ENCODE measurements around the gene PDHX.
"Not testable (repeated sequence)": the region's sequence is repeated elsewhere in the genome, so short reads cannot be mapped to it uniquely, and the experiment has no call there.

Gene PDHX

DNA sequence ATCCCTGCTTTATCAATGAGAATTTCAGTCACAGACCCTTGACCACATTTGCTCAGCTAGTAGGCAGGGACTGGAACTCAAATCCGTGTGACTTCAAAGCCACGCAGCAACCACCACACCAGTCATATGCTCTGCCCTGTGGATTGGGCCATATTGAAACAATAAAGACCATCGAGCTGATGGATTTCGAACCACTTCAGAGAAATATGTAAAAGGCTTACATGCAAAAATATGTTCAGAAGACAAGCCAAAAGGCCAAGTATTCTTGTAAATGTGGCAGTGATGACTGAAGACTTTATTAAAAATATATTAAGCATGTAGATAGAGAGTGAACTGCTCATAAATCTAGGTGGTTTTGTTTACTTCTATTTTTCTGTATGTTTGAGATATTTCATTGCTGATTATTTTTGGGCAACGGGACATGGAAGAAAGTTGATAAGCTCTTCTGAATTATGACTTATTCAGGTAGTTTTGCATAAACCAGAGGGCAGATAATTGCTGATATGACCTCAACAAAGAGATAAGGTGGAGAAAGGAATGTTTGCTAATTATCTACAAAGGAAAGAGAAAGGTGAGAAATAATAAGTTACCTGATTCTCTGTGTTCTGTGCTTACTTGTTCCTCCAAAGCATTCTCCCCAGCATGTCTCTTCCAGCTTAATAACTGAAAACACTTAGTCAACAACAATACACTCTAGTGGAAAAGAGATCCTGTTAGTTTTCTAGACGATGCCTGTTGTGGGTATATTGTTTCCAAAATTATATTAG lies 99.4 kb downstream of the PDHX start:
- DNase-seq (ENCODE audit: low read depth in 1 of 2, low spot score in 1 of 2): no peak

DNA sequence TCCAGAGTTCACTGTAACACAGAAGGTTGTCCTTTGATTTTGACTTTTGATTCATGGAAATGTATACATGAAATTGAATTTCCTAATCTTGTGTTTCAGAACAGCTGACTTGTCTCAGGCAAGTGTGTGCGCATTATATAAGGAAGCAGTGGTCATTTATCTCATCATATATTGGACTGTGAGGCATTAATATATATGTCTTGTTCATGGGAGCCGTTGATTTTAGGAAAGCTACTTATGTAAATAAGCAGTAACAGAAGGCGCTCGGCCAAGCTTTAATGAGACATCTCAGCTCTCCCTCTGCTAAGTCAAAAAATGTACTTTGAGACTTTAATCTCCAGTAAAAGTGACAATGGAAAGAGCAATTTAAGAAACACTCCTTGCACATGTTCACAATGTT lies 100.5 kb downstream of the PDHX start:
- no peak for DNase-seq (ENCODE audit: low read depth in 1 of 2, low spot score in 1 of 2)

DNA sequence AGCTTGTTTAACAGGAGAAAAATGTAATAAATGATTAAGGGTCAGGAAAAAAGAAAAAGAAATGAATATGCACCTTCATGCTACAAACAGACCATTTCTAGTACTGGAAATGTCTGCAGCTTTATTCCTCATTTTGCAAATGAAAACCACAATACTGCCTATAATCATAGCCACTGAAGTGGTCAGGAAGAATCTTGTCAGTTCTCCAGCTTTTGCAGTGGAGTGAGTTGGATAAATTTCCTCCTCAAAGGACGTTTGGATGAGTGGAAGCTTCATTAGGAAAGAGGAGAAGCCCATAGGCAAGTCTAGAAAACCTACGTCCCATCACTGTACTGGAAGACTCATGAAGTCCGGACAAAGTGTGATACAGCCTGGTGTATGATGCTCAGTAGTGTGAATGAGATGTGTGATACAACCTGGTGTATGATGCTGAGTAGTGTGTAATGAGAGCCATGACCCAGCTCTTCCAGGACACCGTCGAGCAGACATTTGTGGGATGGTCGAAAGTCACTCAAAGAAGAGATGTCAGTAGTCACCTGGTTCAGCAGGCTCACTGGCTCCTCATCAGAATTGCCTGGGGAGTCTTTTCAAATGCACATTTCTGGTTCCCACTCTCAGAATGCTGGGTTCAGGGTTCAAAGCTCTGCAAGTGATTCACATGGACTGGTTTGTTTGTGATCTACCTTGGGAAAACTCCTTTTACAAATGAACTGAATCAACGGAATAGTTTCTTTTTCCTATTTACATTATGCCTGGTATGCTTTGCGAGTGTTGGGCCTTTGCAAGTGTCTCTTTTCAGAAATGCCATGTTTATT lies 101.3 kb downstream of the PDHX start:
- DNase-seq (ENCODE audit: low read depth in 1 of 2, low spot score in 1 of 2): no peak

DNA sequence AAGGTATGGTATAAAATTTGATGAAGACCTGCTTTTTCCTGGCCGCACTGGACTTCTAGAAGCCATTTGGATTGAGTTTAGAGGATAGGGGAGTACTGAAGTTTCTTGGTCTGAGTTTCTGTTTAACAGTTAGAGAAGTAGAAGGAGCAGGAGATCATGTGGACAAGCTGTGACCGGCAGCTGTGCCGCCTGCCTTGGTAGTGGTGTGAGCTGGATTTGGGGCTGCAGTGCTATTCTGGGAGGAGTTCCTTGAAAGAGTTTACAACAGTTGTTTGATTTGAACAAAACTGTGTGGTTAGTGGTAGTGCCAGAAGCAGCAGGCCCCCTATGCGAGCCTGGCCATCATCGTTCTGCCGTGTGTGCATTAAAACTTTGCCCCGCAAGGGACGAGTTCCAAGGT lies 105.2 kb downstream of the PDHX start:
- DNase-seq (ENCODE audit: low read depth in 1 of 2, low spot score in 1 of 2): no peak

DNA sequence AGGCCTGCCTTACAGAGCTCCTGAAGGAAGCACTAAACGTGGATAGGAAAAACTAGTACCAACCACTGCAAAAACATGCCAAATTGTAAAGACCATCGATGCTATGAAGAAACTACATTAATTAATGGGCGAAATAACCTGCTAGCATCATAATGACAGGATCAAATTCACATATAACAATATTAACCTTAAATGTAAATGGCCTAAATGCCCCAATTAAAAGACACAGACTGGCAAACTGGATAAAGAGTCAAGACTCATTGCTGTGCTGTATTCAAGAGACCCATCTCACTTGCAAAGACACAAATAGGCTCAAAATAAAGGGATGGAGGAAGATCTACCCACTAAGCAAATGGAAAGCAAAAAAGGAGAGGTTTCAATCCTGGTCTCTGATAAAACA lies 107.5 kb downstream of the PDHX start:
- DNase-seq (ENCODE audit: low read depth in 1 of 2, low spot score in 1 of 2): not testable (repeated sequence)

DNA sequence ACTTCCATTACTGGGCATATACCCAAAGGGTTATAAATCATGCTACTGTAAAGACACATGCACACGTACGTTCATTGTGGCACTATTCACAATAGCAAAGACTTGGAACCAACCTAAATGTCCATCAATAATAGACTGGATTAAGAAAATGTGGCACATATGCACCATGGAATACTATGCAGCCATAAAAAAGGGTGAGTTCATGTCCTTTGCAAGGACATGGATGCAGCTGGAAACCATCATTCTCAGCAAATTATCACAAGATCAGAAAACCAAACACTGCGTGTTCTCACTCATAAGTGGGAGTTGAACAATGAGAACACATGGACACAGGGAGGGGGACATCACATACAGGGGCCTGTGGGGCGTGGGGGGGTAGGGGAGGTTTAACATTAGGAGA lies 111.6 kb downstream of the PDHX start:
- not testable (repeated sequence) for DNase-seq (ENCODE audit: low read depth in 1 of 2, low spot score in 1 of 2)

DNA sequence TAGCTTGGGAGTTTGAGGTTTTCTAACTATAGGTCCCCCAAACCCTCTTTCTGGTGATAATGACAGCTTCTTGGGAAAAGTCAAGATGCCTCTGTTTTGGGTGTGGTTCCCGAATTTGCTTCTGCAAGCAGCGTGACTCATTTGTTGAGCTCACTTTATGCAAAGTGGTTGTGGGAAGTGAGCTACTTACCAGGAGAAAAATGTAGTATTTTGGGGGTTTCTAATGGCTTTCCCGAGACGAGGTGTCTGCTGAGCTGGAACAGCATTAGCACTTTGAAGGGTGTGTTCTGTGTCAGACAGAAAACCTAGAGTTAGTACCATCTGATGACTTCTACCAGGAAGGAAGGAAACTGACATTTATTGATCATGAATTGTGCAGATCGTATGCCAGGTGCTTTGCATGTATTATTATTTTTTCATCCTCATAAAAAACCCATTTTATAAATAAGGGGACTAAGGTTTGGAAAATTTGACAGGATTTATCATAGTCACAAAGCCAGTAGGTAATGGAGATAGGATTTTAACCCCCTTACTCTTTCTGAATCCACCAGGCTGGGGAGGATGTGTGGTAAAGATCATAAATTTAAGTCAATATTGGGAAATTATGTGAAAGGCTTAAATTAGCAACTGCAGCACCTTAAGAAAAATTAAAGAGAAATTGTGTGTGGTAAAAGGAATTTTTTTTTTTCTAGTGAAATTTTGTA lies 113.7 kb downstream of the PDHX start:
- DNase-seq (ENCODE audit: low read depth in 1 of 2, low spot score in 1 of 2): no peak

DNA sequence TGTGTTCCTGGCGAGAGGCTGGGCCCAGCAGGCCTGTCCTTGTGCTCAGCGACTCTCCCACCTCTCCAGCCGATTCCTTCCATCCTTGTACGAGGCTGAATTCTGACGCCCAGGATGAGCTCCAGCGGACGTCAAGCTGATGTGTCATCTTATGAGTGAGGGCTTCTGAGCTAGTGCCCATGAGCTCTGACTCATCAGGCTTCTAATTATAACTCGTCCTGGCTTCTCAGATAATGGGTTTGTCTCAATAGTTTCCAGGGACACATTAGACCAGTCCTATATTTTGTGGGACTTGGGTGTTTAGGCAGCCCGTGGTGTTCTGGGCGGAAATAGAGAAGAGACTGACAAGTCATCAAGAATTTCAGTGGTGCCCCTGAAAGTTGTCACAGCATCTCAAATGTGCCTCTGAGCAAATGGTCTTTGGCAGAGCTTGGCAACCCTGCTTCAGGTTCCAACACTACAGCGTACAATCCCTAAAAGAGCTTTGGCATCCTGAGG lies 114.3 kb downstream of the PDHX start:
- no peak for DNase-seq (ENCODE audit: low read depth in 1 of 2, low spot score in 1 of 2)

DNA sequence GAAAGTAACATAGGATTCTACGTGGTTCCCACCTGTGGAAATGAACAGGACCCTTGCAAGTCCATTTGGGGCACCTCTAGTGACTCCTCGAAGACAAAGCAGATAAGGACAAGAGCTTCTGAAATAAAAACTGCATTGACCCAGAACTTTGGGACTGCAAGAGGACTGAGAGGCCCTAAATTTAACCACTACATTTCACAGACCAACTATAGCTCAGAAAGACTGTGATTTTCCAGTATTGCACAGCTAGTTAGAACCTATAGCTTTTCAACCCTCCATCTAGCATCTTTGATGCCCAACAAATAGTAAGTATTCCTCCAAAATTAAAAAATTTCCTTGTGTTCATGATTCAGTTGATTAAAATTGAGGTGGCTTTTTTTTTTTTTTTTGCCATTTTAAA lies 114.9 kb downstream of the PDHX start:
- no peak for DNase-seq (ENCODE audit: low read depth in 1 of 2, low spot score in 1 of 2)

DNA sequence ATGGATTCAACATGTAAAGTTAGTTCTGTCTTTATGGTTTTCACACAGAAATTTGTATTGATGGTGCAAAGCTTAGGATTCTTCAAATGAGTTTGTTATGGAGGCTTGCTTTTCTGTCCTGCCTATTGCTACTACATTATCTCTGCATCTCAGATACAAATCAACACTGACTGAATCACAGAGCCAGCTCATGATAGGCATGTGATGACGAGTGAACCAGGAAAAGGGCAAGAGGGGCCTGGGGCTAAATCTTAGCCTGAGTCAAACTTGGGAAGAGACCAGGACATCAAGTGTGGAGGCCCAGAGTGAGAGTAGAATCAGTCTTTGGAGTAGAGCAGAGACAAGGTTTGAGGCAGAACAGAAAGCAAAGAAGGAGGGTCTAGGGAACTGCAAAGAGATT lies 115.4 kb downstream of the PDHX start:
- no peak for DNase-seq (ENCODE audit: low read depth in 1 of 2, low spot score in 1 of 2)

DNA sequence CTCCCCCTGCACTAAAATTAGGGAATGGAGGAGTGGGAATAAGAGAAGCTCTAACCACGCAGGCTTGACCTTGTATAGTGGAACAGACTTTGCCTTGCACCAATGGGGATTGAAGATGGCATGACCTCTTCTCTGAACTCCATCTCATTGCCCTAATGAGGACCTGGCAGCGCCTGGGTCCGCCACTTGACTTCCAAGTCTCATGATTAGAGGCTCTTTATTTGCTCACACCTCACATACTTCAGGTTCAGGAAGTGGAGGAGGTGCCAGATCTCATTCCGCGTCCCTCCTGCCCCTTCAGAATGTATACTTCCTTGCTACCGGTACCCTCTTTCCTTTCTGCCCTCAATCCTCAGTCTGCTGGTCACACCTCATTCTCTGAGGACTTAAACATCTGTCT lies 116.6 kb downstream of the PDHX start:
- DNase-seq (ENCODE audit: low read depth in 1 of 2, low spot score in 1 of 2): no peak

DNA sequence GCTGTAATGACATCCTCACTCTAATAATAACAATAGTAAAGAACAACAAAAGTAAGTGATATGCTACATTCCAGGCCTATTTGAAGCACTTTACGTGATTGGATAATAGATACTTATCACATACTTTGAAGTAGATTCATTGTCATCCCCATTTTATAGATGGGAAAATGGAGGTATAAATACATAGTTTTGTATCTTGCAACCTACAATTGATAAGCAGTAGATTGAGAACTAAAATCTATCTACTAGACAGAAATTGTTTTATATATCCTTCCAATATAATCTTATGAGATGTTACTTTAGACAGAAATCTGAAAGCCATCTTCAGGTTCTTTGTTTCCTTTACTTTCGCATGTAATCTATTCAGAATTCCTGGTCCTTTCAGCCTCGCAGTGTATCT lies 118.0 kb downstream of the PDHX start:
- no peak for DNase-seq (ENCODE audit: low read depth in 1 of 2, low spot score in 1 of 2)

DNA sequence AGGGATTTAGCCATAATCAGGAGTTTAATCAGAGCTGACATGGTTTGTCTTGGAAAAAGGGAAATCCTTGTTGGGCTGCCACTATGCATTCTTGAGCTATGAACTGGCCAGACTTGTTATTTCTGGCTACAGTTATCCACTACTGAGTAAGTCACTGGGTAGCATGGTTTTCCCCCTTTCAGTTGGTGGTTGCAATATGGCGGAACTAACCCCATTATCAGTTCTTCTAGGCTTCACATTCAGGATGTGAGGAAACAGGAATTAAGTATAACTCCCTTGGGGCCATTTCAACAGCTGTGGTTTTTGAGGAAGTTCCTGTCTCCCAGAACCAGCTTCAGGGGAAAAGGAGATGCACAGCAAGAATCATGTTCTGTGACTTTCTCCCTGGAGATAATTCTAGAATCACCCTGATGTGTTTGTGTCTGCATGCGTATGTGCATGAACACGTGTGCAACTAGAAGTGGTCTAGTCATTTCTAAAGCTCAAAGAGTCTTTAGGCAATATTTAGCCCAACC lies 119.5 kb downstream of the PDHX start:
- DNase-seq (ENCODE audit: low read depth in 1 of 2, low spot score in 1 of 2): no peak

DNA sequence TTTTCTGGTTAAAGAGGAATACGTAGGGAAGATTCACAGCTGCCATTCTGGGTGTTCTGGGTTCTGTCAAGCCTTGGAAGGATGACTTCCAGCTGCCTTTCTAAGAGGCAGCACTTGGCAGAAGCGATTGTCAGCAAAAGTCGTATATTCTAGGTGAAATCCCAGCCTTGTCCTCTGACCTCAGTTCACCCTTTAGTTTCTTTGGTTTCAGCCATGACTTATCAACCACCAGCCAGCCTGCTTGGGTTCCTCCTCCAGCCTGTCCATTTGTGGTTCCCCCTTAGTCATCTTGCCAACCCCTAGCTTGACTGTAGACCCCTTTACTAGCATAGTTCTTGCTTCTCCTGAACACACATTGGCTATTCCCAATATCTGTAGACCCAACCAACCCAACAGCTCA lies 120.2 kb downstream of the PDHX start:
- no peak for DNase-seq (ENCODE audit: low read depth in 1 of 2, low spot score in 1 of 2)

DNA sequence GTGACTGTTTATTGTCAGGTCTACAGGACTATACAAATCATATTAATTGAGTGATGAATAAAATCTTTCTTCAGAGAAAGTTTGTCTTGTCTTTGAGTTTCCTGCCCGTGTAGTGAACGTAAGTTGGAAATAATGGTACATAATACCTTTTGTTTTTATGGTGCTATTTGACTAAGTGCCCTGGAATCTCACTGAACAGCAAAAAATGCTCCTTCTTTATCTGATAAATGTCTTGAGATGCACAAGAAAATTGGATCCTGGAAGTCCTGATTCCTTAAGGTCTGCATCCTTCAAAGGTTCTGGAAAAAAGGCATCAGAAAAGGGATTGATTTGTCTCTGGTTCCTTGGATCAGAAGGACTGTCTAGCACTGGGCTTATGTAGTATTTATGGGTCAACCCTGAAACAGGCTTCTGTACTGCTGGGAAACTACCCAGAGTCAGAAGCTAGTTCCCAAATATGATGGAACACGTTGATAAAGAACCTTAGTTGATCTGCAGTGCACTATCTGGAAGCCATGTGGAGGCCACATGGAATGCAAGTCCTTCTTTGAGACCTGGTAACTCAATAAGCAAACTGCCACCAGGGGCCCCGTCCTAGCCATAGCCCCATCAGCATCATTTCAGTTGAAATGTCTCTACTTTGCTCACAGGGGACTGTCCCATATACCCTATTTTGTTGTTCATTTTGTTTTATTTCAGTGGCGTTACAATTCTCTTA lies 122.0 kb downstream of the PDHX start:
- no peak for DNase-seq (ENCODE audit: low read depth in 1 of 2, low spot score in 1 of 2)

DNA sequence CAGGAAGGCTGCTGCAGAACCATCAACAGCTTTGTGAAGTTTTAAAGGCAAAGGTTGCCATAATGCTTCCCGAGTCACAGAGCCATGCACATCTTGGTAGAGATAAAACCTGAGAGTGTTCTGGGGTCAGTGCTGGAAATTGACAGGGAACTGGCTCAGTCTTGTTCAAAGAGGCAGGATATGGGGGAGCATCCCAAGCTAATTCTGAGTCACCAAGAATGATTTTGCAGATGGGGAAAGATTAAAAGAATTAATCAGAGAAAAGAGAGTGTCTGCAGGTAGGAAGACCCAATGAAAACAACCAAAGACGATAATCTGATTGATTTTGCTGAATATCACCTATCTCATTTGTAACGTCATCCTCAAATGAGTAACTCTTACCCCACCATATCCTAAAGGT lies 122.7 kb downstream of the PDHX start:
- DNase-seq (ENCODE audit: low read depth in 1 of 2, low spot score in 1 of 2): no peak

DNA sequence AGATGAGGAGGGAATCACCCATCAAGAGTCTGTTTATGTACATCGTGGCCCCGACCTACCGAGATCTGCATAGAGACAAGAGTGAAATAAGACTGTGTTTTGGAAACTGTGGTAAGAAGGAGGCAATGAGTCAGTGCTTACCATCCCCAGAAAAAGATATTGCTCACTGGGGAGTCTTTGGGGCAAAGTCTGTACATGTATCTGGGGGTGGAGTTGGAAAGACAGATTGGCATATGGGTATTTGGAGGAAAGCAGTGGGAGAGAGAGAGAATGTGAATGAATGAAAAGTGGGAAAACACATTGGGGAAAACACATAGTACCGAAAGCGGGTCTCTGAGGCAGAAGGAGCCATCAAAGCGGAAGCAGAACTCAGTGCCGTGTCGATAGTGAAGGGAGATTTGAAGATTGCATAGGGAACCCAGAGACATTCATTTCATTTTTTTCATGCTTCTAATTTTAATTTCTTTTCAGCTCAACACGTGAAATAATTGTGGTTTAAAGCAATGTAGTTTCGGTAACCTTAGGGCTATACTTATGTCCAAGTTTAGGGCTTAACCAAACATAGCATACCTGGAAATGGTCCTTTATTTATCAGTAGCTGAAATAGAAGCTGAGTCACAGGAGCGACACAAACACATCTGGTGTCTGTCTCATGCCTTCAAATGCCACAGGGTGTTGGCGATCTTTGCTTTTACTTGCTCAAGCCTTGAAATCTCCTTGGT lies 124.0 kb downstream of the PDHX start:
- peak; percentile 21 to 45 for DNase-seq (ENCODE audit: low read depth in 1 of 2, low spot score in 1 of 2)

DNA sequence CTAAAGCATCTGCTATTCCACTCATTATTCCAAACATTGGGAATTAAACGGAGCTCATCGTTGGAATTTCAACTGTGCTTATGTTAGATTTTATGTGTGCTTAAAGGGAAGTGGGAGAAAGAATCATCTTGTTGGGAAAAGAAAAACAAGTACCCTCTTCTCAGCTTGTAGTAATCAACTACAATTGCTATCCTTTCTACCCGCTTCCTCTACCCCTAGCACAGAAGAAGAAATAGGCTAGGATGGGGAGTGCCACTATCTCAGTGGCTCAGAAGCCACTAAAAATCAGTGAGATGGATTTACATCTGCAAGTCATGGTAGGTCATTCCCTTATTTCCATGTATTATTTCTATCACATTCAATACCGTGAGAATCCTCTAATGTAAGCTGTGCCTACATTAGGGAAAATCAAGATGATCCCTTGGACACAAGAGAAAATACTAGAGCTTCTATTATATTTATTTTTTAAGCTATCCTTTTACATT lies 124.7 kb downstream of the PDHX start:
- no peak for DNase-seq (ENCODE audit: low read depth in 1 of 2, low spot score in 1 of 2)

DNA sequence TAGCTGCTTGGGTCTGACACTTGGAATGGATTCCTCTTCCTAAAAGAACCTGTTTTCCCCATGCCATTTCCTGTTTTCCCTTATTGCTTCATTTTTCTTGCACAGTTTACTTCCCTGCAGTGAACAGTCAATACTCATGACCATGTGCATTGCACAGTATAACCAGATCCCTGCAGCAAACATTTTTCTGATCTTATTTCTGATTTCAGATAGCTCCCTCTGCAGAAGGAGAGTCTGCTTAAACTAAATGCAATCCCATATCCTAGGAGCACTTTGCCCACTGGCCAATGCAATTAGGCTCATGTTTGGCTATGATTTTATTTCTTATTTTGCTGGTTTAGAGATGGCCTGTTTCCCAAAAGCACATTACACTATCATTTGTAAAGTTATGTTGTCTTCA lies 125.8 kb downstream of the PDHX start:
- DNase-seq (ENCODE audit: low read depth in 1 of 2, low spot score in 1 of 2): no peak

DNA sequence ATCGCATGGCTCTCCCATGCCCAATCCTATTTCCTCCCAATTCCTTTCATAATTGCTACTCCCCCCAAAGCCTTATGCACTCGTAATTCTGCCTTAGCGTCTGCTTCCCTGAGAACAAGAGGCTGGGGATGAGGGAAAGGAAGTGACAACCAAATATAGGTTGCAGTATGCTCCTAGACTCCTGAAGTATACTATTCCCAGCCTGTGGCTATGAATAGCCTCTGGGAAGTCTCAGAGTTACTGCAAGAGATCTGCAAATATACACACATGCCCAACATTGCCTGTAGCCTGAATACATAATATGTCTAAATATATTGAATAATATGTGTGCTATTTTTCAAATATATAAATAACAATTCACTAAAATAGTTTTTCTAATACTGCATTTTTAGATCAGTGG lies 126.5 kb downstream of the PDHX start:
- no peak for DNase-seq (ENCODE audit: low read depth in 1 of 2, low spot score in 1 of 2)
